ENCODE results near the gene PEDS1.
"Not testable (repeated sequence)": the region's sequence is repeated elsewhere in the genome, so short reads cannot be mapped to it uniquely, and the experiment has no call there.

Gene PEDS1

DNA sequence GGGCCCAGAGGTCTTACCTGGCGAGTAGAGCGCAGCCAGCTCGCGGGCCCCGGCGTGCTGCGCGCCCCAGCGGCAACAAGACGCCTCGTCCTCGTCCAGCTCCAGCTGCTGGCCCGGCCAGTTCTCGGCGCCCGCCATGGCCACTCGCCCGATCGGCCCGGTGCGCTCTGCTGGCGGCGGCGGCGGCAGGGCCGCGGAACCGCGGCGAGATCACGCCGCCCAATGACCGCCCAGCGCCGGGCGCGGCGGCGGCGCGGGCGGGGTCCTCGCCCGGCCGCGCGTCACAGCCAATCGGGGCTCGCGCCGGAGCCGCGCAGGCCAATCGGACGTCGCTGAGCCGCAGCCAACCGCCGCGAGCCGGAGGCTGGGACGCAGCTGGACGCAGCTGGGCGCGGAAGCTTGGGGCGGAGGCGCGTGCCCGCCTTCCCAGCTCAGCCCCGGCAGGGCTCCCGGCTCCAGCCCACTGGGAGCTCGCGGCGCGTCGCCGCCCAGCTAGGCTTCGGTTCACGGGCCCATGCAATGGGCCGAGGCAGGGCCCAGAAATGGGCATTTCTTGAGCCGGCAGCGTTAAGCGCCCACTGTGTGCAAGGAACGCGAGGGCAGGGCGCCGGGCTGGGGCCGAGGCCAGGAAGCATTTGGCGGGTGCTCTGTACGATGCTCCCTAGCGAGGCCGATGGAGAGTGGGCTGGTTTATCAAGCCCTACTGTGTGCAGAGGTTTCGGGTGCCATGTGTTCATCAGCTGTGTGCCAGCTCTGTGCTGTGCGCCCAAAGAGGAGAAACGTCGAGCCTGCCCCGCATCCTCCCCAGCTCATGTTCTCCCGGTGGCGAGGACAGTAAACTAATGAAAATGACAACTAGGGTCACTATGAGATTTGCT, at the start of gene PEDS1:
Gene PEDS1 (minus strand): TSS at position 224 of the 878 bp plus-strand sequence. CDS start 86 bp downstream, at position 138.
- peak; percentile 80 to 81 for DNase-seq (ENCODE audit: low read depth in 2 of 2)

DNA sequence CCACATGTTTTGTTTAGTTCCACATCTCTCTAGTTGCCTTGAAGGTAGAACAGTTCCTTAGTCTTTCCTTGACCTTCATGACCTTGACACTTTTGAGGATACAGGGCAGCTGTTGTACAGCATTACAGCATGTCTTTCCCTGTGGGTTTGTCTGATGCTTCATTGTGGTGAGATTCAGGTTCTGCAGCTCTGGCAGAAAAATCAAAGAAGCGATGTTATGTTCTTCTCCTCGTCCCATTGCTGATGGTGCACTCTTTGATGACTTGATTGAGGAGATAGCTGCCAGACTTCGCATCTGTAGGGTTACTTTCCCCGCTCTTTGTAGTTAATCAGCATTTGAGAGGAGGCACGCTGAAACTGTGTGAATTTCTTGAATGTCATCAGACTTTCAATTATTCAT, 49.2 kb upstream of the PEDS1 start:
- DNase-seq (ENCODE audit: low read depth in 2 of 2) = no peak

GRCh38 chr20:50201710-50202109, 48.2 kb upstream of the PEDS1 start:
- not testable (repeated sequence) for DNase-seq (ENCODE audit: low read depth in 2 of 2)

GRCh38 chr20:50200482-50201104, 47.1 kb upstream of the PEDS1 start:
- DNase-seq (ENCODE audit: low read depth in 2 of 2) = no peak

- DNase-seq (ENCODE audit: low read depth in 2 of 2) = no peak
These were observed 46.2 kb upstream of the PEDS1 start for GRCh38 chr20:50199703-50200102.

DNA sequence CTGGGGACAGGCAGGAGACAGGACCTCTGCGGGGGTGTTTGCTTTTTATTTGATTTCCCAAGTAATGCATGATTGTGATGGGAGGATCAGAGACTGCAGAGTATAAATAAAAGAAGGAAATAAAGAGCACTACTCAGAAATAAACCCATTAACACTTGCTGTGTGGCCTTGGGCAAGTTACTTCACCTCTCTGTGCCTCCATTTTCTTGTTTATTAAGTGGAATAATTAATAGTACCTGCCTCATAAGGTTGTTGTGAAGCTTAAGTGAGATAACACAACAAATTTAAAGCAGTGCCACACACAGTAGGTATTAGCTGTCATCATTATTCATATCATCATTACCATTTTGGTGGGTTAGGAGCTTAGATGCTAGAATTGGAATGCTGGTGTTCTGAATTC, 45.2 kb upstream of the PEDS1 start:
- no peak for DNase-seq (ENCODE audit: low read depth in 2 of 2)

- DNase-seq (ENCODE audit: low read depth in 2 of 2) = no peak
These were observed 44.7 kb upstream of the PEDS1 start for GRCh38 chr20:50198180-50198666.

GRCh38 chr20:50197463-50198179, 44.1 kb upstream of the PEDS1 start:
- no peak for DNase-seq (ENCODE audit: low read depth in 2 of 2)

- no peak for DNase-seq (ENCODE audit: low read depth in 2 of 2)
These were observed 43.4 kb upstream of the PEDS1 start for GRCh38 chr20:50196896-50197295.

- no peak for DNase-seq (ENCODE audit: low read depth in 2 of 2)
These were observed 42.7 kb upstream of the PEDS1 start for GRCh38 chr20:50196248-50196647.

GRCh38 chr20:50195524-50196120, 42.1 kb upstream of the PEDS1 start:
- DNase-seq (ENCODE audit: low read depth in 2 of 2) = no peak

DNA sequence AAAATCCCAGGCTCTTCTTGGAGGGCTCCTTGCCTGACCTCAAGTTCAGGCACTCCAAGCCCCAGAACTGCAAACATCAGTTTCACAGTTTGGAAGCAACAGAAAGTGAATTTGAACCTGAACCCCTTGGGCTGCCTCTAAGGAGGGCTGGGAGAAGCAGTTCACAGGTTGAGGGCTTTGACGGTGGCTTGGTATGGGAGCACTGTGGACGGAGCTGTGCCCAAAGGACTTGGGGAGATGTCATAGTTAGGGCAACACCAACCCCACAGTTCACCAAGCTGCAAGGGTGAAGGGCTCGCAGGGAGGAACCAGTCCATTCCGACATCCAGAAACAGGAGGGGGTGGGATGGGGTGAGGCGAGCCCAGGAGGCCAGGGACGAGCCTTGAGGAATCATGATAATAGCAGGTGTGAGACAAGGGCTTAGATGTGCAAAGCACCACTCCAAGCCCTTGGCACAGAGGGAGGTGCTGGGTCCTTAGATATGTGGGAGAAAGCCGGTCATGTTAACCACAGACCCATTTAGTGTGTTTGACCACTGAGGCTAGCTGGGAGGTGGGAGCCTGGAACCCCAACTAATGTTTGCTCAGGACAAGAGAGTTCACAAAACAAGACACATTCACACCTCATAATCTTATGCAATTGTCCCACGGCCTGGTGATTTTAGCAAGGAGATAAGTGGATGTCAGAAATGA, 41.5 kb upstream of the PEDS1 start:
- no peak for DNase-seq (ENCODE audit: low read depth in 2 of 2)

GRCh38 chr20:50194422-50194830, 40.9 kb upstream of the PEDS1 start:
- no peak for DNase-seq (ENCODE audit: low read depth in 2 of 2)

DNA sequence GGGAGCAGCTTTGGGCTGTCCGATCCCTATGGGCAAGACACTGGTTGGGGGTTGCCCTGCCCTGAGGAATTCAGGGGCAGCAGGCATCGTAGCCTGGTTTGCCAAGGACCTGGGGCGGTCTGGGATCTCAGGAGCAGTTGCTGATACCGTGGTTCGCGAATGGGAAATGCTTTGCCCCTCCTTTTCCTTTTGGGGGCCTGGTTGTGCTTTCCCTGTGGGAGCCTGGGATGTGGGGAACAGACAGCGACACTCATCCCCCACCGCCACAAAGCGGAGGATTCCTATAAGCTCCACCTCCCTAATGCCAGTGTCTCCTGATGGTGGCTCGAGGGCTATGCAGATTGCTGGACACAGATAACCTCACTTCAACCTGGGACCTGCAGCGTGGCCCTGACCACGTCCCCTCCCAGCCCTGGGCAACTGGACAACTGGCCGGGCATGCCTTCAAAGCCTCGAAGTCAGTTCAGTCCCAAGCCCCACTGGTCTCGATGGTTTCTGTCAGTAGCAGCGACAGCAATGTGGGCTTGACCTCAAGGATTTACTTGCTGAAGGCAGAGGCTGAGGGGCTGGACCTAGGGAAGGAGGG, 40.4 kb upstream of the PEDS1 start:
- no peak for DNase-seq (ENCODE audit: low read depth in 2 of 2)

- DNase-seq (ENCODE audit: low read depth in 2 of 2) = no peak
These were observed 39.8 kb upstream of the PEDS1 start for GRCh38 chr20:50193199-50193835.

DNA sequence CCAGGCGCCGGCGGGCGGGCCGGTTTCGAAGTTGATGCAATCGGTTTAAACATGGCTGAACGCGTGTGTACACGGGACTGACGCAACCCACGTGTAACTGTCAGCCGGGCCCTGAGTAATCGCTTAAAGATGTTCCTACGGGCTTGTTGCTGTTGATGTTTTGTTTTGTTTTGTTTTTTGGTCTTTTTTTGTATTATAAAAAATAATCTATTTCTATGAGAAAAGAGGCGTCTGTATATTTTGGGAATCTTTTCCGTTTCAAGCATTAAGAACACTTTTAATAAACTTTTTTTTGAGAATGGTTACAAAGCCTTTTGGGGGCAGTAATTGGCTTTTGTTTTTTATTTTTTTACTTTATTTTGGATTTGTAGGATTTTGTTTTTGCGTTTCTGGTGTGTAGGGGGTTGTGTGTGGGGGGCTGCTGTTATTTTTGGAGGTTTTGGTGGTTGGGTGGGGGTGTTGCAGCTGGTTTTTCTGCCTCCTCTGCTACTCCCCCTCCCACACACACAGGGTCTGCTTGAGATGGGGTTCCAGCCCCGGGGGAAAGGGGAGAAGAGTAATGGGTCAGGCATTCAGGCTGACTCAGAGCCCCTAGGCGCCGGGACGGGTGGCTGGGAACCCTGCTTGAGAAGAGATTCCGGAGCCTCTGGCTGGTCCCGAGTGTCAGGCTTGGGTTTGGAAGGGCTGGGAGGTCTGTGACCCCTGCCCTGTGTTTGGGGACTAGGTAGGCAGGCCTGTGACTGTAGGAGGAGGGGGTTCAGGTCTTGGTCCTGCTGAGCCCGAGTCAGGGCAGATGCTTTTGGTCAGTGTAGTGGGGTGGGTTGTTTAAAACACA, 39.1 kb upstream of the PEDS1 start:
- DNase-seq (ENCODE audit: low read depth in 2 of 2) = peak; percentile 70 to 75

DNA sequence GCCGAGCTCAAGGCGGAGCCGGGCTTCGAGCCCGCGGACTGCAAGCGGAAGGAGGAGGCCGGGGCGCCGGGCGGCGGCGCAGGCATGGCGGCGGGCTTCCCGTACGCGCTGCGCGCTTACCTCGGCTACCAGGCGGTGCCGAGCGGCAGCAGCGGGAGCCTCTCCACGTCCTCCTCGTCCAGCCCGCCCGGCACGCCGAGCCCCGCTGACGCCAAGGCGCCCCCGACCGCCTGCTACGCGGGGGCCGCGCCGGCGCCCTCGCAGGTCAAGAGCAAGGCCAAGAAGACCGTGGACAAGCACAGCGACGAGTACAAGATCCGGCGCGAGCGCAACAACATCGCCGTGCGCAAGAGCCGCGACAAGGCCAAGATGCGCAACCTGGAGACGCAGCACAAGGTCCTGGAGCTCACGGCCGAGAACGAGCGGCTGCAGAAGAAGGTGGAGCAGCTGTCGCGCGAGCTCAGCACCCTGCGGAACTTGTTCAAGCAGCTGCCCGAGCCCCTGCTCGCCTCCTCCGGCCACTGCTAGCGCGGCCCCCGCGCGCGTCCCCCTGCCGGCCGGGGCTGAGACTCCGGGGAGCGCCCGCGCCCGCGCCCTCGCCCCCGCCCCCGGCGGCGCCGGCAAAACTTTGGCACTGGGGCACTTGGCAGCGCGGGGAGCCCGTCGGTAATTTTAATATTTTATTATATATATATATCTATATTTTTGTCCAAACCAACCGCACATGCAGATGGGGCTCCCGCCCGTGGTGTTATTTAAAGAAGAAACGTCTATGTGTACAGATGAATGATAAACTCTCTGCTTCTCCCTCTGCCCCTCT, 38.2 kb upstream of the PEDS1 start:
- peak; percentile 26 to 35 for DNase-seq (ENCODE audit: low read depth in 2 of 2)

- peak; percentile 44 to 52 for DNase-seq (ENCODE audit: low read depth in 2 of 2)
These were observed 37.6 kb upstream of the PEDS1 start for GRCh38 chr20:50191065-50191543.

Measured in stimulated activated CD8-positive, alpha-beta memory T cell treated with anti-CD3 and anti-CD28 coated beads, Interleukin-15, amount 100 ng/mL, for 48 hours (primary cell).